Panc1 (cell line): ENCODE data around the gene SF3A2.

Source experiments
- POLR2AphosphoS5 ChIP-seq: IDR thresholded peaks from 2 replicates; pipeline ENCODE4 v1.6.1; 2012; ENCODE audit warnings: mild to moderate bottlenecking, low read depth, low read length, moderate library complexity
- REST ChIP-seq, 2 experiments: IDR thresholded peaks; 2 replicates each; pipeline ENCODE4 v1.6.1; 2011 to 2012; ENCODE audit warnings: low read depth in 2 of 2, control low read depth in 1 of 2, low read length in 1 of 2, mild to moderate bottlenecking in 1 of 2, moderate library complexity in 1 of 2; ENCODE audit not compliant: insufficient read depth in 1 of 2
- SIN3A ChIP-seq: IDR thresholded peaks from 2 replicates; pipeline ENCODE4 v1.6.1; 2012; ENCODE audit warnings: low read depth, mild to moderate bottlenecking, low read length, moderate library complexity, borderline replicate concordance; ENCODE audit not compliant: insufficient read depth
- TCF7L2 ChIP-seq: IDR thresholded peaks from 2 replicates; pipeline ENCODE4 v1.6.1; 2011; ENCODE audit warnings: mild to moderate bottlenecking, low read depth, low read length, inconsistent platforms
- TF ChIP-seq, protein P1 (sequence below): fragments of 450-650 bp; IDR thresholded peaks from 2 replicates; pipeline ENCODE4 v1.5.1; 2017; ENCODE audit warnings: mild to moderate bottlenecking

DNA sequence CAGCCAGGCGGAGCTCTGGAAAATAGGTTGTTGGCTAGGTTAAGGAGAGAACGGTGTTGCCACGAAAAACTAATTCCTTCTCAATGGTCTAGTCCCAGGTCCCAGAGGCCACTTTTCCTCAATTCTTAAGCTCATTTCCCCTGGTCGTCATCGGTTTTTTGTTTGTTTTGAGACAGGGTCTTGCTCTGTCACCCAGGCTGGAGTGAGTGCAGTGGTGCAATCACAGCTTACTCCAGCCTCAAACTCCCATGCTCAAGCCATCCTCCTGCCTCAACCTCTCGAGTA is 1.2 kb downstream of the SF3A2 start:
- TF ChIP-seq POLR2AphosphoS5, result 0 out of 2 replicates have a peak, but pooled peaks have one; percentile 15
- TF ChIP-seq, protein P1, sequence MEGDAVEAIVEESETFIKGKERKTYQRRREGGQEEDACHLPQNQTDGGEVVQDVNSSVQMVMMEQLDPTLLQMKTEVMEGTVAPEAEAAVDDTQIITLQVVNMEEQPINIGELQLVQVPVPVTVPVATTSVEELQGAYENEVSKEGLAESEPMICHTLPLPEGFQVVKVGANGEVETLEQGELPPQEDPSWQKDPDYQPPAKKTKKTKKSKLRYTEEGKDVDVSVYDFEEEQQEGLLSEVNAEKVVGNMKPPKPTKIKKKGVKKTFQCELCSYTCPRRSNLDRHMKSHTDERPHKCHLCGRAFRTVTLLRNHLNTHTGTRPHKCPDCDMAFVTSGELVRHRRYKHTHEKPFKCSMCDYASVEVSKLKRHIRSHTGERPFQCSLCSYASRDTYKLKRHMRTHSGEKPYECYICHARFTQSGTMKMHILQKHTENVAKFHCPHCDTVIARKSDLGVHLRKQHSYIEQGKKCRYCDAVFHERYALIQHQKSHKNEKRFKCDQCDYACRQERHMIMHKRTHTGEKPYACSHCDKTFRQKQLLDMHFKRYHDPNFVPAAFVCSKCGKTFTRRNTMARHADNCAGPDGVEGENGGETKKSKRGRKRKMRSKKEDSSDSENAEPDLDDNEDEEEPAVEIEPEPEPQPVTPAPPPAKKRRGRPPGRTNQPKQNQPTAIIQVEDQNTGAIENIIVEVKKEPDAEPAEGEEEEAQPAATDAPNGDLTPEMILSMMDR, result no peak
- TF ChIP-seq REST (IDR thresholded peaks at IDR 0.05; ENCODE audit: insufficient read depth in 1 of 2, low read depth in 2 of 2, low read length in 1 of 2), result no peak
- no peak for TF ChIP-seq SIN3A
- TF ChIP-seq TCF7L2, result no peak
